RPMI7951 (cell line): ENCODE results near the gene TIGAR. TPM values are rescaled to one million over a fixed set of nuclear protein-coding genes. Genes with fewer than 3 reads are reported as not detected.

ENCODE experiments used
- DNase-seq: peaks from one replicate; pipeline ENCODE4 v3.0.0-alpha.2; 2012; ENCODE audit warnings: low read depth
- total RNA-seq: library from RNA; depleted of rRNA; stranded (reverse); fragments of >200 nt; shearing (Covaris generic); gene quantifications from 2 replicates; pipeline ENCODE4 v1.2.3, GENCODE V29; 2014

The TIGAR gene
- total RNA-seq, 1 experiment from 2014 or later = 5.9 TPM

DNA sequence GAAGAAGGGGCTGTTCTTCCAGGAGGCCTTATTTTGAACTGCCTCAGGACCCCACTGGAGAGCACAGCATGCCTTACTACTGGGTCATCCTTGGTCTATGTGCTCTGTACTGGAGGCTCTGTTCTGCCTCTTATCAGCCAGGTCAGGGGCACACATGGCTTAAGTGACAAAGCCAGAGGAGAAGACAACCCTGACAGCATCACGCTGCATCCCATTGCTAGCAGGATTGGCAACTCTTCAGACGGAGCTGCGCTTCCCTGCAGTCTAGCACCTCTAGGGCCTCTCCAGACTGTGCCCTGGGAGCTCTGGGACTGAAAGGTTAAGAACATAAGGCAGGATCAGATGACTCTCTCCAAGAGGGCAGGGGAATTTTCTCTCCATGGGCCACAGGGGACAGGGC is 17.3 kb upstream of the TIGAR start:
- DNase-seq = no peak

- peak; percentile 48 for DNase-seq
Observed at GRCh38 chr12:4307593-4308333, 13.2 kb upstream of the TIGAR start.

GRCh38 chr12:4308334-4308950 is 12.6 kb upstream of the TIGAR start:
- no peak for DNase-seq

- no peak for DNase-seq
Observed at GRCh38 chr12:4311776-4312175, 9.2 kb upstream of the TIGAR start.

DNA sequence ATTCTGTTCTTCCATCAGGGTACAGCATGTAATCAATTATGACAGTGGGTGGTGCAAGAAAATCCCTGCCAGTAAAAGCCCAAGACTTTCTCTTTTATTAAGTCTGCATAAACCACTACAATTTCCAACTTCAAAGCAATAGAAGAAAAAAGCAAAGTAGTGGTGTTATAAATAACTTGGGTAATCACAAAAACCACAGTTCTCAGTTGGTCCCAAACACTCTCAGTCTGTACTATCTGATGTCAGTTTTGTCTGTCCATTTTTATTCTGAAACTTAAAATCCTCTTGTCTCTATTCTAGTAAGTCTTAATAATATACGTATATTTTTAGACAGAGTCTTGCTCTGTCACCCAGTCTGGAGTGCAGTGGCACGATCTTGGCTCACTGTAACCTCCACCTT is 8.8 kb upstream of the TIGAR start:
- DNase-seq = no peak

GRCh38 chr12:4320497-4320852 is 538 bp upstream of the TIGAR start:
- DNase-seq = no peak

DNA sequence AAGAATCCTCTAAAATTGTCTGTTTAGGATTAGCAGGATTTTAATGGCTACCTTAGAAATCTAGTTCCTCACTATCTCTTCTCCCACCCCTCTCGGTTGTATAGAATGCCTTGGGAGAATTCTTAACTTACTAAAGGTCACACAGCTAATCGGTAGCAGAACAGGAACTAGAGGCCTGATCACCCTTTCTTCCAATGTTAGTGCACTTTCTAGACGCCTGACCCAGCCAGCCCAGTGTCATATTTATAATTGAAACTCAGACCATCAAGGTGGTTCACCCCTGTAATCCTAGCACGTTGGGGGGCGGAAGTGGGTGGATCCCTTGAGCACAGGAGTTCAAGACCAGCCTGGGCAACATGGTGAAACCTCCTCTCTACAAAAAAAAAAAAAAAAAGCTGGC is 1.7 kb downstream of the TIGAR start:
- no peak for DNase-seq

DNA sequence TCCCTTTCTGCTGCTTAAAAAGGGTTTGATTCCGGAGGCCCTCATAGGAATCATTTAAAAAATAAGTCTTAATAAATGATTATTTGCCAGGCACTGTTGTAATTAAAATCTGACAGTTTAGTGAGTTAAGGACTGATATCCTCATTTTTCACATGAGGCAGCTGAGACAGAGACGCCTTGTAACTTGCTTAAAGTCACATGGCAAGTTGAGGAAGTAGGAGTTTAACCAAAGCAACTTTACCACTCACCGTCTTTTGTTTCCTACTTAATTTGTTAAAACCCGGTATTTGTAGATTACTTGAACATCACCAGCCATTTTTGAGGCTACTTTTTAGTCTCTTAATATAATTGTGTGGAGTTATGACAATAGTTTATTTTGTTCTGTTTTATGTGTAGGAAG is 2.4 kb downstream of the TIGAR start:
- DNase-seq = no peak

GRCh38 chr12:4324366-4324765 is 3.4 kb downstream of the TIGAR start:
- no peak for DNase-seq

DNA sequence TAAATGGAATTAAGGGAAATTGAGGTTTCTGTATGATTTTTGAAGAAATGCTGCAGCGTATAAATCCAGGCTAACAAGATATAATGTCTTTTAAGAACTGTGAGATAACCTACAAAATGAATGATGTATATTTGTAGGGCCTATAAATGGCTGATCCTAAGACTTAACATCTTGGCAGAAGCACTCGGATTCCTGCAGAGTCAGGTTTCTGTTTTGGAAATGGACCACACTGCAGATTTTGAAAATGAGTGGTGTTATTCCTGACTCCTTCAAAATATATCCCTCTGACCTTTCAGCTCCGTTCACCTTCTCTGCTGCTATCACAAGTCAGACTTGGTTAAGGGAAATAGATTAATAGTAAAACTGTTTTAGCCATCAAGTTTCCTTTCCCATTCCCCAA is 5.0 kb downstream of the TIGAR start:
- no peak for DNase-seq

DNA sequence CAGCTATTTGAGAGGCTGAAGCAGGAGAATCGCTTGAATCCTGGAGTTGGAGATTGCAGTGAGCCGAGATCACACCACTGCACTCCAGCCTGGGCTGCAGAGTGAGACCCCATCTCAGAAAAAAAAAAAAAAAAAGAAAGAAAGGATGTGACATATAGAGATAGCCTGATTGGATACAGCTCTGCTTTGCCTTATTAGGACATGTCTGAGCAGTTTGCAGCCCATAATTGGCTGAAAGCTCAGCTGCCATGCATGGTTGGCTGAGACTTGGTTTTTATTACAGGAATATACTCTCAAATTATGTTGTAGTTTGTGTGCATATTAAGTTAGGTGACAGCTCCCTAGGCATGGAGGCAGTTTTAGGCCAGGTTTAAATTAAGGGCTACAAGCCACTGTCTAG is 6.3 kb downstream of the TIGAR start:
- no peak for DNase-seq

DNA sequence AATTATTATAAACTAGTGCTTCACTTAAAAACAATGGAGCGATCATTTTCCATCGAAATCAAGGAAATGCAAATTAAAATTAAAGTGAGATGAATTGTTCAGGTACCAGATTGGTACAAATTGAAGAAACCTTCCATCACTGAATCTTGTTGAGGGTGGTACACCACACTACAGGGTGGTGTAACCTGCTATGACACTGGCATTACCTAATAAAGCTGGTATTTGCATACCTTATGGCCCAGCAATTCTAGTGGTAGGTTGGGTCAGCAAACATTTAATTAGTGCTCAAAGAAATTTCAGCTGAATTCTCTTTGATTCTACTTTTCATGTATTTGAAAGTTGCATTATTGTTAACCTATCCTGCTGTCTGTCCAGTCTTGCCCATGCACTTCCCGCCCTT is 9.2 kb downstream of the TIGAR start:
- no peak for DNase-seq

DNA sequence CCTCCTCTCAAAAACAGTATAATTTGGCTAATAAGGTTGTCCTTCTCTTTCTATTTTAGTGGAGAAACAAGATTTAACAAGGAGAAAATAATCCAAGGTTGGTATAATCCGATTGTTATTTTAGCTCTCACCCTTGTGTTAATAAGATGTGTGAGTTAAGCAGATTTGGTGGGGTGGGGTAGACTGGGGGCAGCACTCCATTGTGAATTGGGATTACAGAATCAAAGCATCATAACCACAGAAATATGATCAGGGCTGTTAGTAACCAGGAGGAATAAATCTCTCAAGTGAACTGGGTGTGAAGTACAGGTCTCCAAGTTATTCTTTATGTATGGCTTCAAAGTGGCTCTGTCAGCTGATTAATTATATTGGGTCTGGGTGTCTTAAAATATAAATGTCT is 10.2 kb downstream of the TIGAR start:
- no peak for DNase-seq

- no peak for DNase-seq
Observed at GRCh38 chr12:4331842-4332241, 10.8 kb downstream of the TIGAR start.

DNA sequence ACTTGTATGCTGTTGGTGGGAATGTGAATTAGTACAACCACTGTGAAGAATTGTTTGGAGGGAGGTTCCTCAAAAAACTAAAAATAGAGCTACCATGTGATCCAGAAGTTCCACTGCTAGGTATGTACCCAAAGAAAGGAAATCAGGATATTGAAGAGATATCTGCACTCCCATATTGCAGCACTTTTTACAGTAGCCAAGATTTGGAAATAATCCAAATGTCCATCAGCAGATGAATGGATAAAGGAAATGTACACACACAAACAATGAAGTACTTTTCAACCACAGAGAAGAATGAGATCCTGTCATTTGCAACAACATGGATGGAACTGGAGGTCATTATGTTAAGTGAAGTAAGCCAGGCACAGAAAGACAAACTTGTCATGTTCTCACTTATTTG is 25.9 kb downstream of the TIGAR start:
- DNase-seq = no peak

GRCh38 chr12:4353785-4354208 is 32.8 kb downstream of the TIGAR start:
- peak; percentile 5 for DNase-seq

GRCh38 chr12:4355156-4356040 is 34.4 kb downstream of the TIGAR start:
- DNase-seq = no peak

DNA sequence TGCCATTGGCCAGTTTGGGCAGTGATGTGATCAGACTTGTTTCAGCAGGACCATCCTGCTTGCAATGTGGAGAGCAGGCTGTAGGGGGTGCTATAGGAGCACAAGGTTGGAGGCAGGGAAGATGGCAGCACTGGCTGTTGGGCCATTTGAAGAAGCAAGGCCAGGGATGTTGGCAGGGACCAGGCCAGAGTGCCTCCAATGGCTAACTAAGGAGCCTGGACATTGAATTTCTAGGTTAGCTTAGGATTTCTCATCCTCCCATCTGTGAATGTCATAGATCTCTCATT is 35.0 kb downstream of the TIGAR start:
- DNase-seq = peak; percentile 45

DNA sequence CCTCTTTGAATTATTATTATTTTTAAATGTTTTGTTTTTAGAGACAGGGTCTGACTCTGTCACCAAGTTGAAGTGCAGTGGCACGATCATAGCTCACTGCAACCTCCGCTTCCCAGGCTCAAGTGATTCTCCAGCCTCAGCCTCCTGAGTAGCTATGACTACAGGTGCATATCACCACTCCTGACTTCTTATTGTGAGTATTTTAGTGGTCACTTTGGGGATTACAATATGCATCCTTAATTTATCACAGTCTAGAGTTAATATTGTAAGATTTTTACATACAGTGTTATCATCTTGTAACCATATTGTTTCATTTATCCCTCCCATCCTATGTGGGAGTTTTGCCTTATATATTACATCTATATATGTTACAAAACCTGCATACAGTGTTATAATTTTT is 45.1 kb downstream of the TIGAR start:
- no peak for DNase-seq

DNA sequence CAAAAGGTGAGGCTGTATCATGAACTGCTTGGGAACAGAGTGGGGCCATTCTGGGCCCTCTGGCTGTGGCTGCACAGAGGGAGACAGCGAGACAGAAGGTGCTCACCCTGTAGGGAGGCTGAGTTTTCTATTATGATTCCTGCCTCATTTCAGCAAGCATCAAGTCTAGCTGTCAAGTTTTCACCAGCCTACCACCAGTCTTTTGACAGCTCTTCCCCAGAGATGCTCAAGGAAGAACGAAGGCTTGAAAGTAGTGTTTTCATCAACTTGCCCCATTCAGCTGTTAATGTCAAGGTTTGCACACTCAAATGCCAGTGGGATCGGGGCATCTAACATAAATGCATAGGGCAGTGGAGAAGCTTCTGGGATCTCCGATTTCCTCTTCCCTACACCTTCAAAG is 48.5 kb downstream of the TIGAR start:
- DNase-seq = no peak

DNA sequence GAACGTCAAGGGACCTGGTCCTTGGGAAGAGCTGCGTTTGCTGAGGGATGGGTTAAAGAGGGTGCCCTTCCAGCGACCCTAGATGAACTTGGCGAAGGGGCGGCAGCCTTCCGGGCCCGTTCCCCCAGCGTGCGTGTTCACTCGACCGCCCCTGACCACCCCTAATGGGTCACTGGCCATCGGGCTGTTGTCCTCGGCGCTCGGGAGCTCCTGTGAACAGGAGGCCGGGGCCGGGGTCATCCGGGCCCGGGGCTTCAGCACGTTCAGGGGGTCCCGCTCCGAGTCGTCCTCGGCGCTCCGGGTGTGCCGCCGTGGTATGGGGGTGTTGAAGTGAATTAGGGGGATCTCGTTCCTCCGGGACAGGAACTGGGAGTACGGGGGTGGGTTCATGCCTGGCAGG is 49.3 kb downstream of the TIGAR start:
- DNase-seq = no peak

DNA sequence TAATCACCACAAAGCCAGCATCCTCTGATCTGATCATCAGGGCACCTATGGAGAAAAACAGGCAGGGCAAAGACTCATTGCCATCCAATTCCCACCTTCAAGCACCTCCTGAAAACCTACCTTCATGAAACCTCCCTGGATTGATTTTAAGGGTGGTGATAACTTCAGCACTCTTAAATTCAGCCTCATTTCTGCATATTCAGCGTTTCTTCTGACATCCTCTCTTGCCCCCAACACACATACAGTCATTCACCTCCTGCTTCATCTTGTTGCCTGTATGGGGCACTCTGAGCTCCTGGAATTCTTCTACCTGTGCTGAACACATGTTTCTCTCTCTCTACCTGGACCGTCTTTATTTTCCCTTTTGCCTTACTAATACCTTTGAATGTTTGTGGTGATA is 51.6 kb downstream of the TIGAR start:
- DNase-seq = no peak

GRCh38 chr12:4375449-4375848 is 54.4 kb downstream of the TIGAR start:
- no peak for DNase-seq
